ENCODE results near the gene SMC6. TPM values are rescaled to one million over a fixed set of nuclear protein-coding genes. Genes with fewer than 3 reads are reported as not detected.

Gene SMC6
- polyA plus RNA-seq, 3 donors, result 3.8 to 6.1 (median 5.1) TPM

DNA sequence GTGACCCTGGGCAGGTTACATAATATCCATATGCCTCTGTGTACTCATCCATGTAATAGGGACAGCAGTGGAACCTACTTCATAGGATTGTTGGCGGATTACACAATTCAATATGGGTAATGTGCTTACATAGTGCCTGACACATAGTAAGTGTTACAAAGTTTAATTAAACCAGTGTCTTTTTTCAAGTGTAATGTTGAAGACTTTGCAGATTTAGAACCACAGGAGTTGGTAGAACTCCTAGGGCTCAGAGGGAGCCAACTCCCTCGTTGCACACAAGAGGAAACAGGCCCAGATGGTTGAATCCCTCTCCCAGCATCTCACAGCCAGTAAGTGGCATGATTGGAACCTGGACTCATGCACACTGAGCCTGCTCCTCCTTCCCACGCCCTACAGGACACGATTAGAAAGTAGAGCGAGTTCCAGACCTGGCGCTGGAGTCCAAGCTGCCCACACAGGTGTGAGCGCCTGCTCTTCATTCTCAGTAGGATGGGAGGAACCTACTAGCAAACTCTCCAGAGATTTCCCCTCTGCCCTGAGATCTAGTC lies 115.3 kb downstream of the SMC6 start:
- Mint-ChIP-seq H3K4me3 (no peak overlapping the region), H3K27ac (no peak overlapping the region), H3K9me3 (no peaks in the 10 kb centered on the region), H3K27me3 (ENCODE audit: low read depth in 3 of 3) (peaks cover 1 to 4% (median 2%) of the 10 kb centered on the region in 3 donors), H3K4me1 (peaks cover 12% of the 10 kb centered on the region), H3K36me3 (no peaks in the 10 kb centered on the region)
- no peak overlapping the region for H3K4me2 ChIP-seq (replicated peaks; ENCODE audit: extremely low read depth, low read length, poor library complexity, severe bottlenecking)
- H3K79me2 ChIP-seq (ENCODE audit: insufficient read depth, low read length), result no peaks in the 10 kb centered on the region
- DNase-seq, result no peak
- H3K9ac ChIP-seq (ENCODE audit: insufficient read depth, low read length, poor library complexity, severe bottlenecking), result no peak overlapping the region
- TF ChIP-seq, protein P1, sequence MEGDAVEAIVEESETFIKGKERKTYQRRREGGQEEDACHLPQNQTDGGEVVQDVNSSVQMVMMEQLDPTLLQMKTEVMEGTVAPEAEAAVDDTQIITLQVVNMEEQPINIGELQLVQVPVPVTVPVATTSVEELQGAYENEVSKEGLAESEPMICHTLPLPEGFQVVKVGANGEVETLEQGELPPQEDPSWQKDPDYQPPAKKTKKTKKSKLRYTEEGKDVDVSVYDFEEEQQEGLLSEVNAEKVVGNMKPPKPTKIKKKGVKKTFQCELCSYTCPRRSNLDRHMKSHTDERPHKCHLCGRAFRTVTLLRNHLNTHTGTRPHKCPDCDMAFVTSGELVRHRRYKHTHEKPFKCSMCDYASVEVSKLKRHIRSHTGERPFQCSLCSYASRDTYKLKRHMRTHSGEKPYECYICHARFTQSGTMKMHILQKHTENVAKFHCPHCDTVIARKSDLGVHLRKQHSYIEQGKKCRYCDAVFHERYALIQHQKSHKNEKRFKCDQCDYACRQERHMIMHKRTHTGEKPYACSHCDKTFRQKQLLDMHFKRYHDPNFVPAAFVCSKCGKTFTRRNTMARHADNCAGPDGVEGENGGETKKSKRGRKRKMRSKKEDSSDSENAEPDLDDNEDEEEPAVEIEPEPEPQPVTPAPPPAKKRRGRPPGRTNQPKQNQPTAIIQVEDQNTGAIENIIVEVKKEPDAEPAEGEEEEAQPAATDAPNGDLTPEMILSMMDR (IDR thresholded peaks at IDR 0.05), result no peak
- H3K36me3 ChIP-seq (replicated peaks in 1 of 2; ENCODE audit: control insufficient read depth in 1 of 2, insufficient read depth in 2 of 2, low read length in 2 of 2), result no peaks in the 10 kb centered on the region
- H3K4me1 ChIP-seq (ENCODE audit: control insufficient read depth in 1 of 2, insufficient read depth in 2 of 2, low read length in 2 of 2), result peaks cover 10 to 13% of the 10 kb centered on the region in 2 donors
- H3K27ac ChIP-seq (ENCODE audit: low read depth in 1 of 2, low read length in 2 of 2), result no peak overlapping the region
- intact Hi-C loops (cut with micrococcal nuclease), result no loop called here
- WGBS (ENCODE audit: insufficient coverage), result 93% methylated on average over 4 of the region's 7 CpGs
- no peaks in the 10 kb centered on the region for H3K9me3 ChIP-seq (replicated peaks in 1 of 2; ENCODE audit: control insufficient read depth in 1 of 2, insufficient read depth in 1 of 2, low read length in 2 of 2)
- no peaks in the 10 kb centered on the region for H3K27me3 ChIP-seq (ENCODE audit: control insufficient read depth in 2 of 2, insufficient read depth in 2 of 2, low read length in 2 of 2)
- H4K20me1 ChIP-seq (ENCODE audit: insufficient read depth, low read length), result no peaks in the 10 kb centered on the region
- no peak overlapping the region for H3K4me3 ChIP-seq (replicated peaks in 1 of 3; ENCODE audit: low read depth in 2 of 3, low read length in 3 of 3)
- no peak overlapping the region for H2AFZ ChIP-seq (ENCODE audit: insufficient read depth, low read depth, low read length, poor library complexity, severe bottlenecking)

DNA sequence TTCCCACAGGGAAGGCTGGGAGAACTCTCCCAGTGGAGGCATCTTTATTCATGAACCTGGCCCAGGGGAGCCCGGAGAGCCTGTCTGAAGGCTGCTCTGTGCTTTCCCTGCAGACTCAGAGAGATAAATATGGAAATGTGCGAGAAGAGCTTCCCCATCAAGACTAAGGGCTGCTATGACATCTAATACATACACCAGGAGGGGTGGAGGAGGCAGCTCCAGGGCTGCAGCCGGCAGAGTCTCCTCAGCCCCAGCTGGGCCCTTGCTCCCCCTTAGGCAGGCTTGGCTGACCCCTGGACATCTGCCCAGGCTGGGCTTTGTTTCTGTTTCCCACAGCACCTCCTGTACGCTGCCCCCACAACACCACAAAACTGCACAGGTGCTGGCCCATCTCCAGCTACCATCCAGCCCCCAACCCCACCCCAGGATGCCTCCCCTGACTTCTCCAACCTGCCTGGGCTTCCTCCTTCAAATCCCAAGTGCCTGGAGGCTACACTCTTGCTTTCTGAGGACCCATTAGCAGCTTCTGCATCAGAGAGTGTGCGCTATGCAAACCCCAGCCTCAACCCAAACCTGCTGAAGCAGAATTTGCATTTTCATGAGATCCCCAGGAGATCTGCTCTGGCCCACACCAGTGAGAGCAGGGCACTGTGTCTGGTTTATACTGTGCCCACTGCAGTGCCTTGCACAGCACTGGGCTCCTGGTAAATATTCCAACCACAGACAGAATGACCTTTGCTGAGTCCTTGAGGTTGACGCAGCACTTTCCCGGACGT lies 116.3 kb downstream of the SMC6 start:
- no peak overlapping the region for H3K27ac ChIP-seq (ENCODE audit: low read depth in 1 of 2, low read length in 2 of 2)
- H3K79me2 ChIP-seq (ENCODE audit: insufficient read depth, low read length), result no peaks in the 10 kb centered on the region
- H3K36me3 ChIP-seq (replicated peaks in 1 of 2; ENCODE audit: control insufficient read depth in 1 of 2, insufficient read depth in 2 of 2, low read length in 2 of 2), result no peaks in the 10 kb centered on the region
- Mint-ChIP-seq H3K4me1 (peaks cover 2% of the 10 kb centered on the region), H3K27me3 (ENCODE audit: low read depth in 3 of 3) (peaks cover 1 to 4% (median 2%) of the 10 kb centered on the region in 3 donors), H3K36me3 (no peaks in the 10 kb centered on the region), H3K9me3 (no peaks in the 10 kb centered on the region), H3K4me3 (no peak overlapping the region), H3K27ac (no peak overlapping the region)
- peaks cover under 1 to 4% of the 10 kb centered on the region in 2 donors for H3K4me1 ChIP-seq (ENCODE audit: control insufficient read depth in 1 of 2, insufficient read depth in 2 of 2, low read length in 2 of 2)
- TF ChIP-seq, protein P1 (IDR thresholded peaks at IDR 0.05), result no peak
- WGBS (ENCODE audit: insufficient coverage), result 88% methylated on average over 4 of the region's 8 CpGs
- no peaks in the 10 kb centered on the region for H3K9me3 ChIP-seq (replicated peaks in 1 of 2; ENCODE audit: control insufficient read depth in 1 of 2, insufficient read depth in 1 of 2, low read length in 2 of 2)
- no peaks in the 10 kb centered on the region for H4K20me1 ChIP-seq (ENCODE audit: insufficient read depth, low read length)
- H3K9ac ChIP-seq (ENCODE audit: insufficient read depth, low read length, poor library complexity, severe bottlenecking), result no peak overlapping the region
- H3K4me2 ChIP-seq (replicated peaks; ENCODE audit: extremely low read depth, low read length, poor library complexity, severe bottlenecking), result no peak overlapping the region
- no peak overlapping the region for H3K4me3 ChIP-seq (replicated peaks in 1 of 3; ENCODE audit: low read depth in 2 of 3, low read length in 3 of 3)
- no peak for DNase-seq
- H3K27me3 ChIP-seq (ENCODE audit: control insufficient read depth in 2 of 2, insufficient read depth in 2 of 2, low read length in 2 of 2), result no peaks in the 10 kb centered on the region
- H2AFZ ChIP-seq (ENCODE audit: insufficient read depth, low read depth, low read length, poor library complexity, severe bottlenecking), result no peak overlapping the region
- intact Hi-C loops (cut with micrococcal nuclease), result no loop called here

Data from CD14-positive monocyte (primary cell).